NCI-H748 (cell line): ENCODE data around the gene WEE2.
"Not testable (repeated sequence)": the region's sequence is repeated elsewhere in the genome, so short reads cannot be mapped to it uniquely, and the experiment has no call there.

Experiments used
- DNase-seq: peaks from one replicate; lab custom pipeline; 2025; ENCODE audit not compliant: unreplicated experiment; lab: John Stamatoyannopoulos, UW

The WEE2 gene

DNA sequence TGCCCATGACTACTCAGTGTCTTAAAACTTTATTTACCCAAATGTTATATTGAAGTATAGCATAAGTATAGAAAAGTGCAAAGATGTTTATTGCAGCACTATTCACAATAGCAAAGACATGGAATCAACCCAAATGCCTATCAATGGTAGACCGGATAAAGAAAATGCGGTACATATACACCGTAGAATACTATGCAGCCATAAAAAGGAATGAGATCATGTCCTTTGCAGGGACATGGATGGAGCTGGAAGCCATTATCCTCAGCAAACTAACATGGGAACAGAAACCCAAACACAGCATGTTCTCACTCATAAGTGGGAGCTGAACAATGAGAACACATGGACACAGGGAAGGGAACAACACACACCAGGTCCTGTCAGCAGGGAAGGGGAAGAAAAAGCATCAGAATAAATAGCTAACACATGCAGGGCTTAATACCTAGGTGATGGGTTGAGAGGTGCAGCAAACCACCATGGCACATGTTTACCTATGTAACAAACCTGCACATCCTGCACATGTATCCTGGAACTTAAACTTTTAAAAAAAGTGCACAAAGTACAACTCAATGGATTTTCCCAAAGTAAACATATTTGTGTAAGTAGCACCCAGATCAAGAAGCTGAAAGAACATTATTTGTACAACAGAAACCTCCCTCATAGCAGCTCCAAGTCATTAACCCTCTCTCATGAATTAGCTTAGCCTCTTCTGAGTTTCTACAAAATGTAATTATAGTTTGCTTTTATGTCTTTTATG lies 18.9 kb upstream of the WEE2 start:
- DNase-seq: not testable (repeated sequence)

DNA sequence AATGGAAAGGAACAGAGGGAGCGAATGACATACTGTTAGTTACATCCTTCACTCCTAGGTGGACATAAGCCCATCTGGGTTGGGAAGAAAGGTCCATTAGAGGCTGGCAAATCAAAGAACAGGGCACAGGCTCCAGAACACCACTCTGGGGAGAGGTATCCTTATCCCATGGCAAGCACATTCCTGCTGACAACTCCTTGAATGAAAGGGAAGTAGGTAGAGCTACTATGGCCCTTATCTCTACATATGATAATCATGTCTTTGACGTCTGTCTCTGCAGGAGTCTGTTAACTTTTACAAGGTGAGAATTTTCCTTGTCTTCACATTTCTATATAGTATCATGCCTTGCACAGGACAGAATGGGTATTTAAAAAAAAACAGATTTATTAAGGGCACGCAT lies 16.6 kb upstream of the WEE2 start:
- no peak for DNase-seq

DNA sequence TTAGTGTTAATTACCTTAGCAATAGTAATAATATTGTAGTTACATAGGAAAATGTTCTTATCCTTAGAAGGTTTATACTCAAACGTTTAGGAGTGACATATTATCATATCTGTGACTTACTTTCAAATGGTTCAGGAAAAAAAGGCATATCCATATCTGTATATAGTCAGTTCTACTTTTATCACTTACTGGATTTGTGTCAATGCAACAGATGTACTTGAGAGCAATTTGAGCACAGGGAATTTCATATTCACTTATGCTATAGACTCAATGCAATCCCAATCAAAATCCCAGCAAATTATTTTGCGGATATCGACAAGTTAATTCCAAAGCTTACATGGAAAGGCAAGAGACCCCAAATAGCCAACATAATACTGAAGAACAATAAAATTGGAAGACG lies 16.2 kb upstream of the WEE2 start:
- no peak for DNase-seq

DNA sequence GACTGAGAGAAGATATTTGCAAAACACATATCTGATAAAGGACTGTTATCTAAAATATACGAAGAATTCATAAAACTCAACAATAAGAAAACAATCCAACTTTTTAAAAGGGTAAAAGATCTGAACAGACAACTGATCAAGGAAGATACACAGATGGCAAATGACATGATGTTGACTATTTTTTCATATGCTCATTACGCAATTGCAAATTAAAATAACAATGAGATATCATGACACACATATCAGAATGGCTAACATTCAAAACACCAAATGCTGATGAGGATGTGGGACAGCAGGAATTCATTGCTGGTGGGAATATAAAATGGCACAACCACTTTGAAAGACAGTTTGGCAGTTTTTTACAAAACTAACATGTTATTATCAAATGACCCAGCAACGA lies 15.1 kb upstream of the WEE2 start:
- no peak for DNase-seq

DNA sequence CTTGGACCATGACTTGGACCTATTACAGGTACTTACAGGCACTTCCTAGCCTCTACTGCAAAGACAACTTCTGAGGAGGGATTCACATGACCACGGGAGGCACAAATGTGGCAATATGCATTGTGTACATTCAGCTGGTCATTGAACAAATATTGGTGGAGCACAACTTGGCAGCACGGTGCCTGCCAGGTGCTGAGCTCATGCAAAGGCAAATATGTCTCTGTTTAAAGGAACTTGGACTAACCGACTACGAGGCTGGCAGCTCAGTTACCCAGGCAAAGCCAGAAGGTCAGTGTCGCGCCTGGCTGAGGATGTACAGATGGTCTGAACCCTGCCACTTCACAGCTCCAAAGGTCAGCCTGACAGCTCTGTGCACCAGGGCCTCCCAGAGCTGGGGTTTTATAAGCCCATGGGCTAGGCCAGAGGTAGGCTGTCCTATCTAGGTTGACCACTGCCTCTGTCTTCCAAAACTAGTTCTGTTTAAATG lies 12.3 kb upstream of the WEE2 start:
- DNase-seq: peak; percentile 80

DNA sequence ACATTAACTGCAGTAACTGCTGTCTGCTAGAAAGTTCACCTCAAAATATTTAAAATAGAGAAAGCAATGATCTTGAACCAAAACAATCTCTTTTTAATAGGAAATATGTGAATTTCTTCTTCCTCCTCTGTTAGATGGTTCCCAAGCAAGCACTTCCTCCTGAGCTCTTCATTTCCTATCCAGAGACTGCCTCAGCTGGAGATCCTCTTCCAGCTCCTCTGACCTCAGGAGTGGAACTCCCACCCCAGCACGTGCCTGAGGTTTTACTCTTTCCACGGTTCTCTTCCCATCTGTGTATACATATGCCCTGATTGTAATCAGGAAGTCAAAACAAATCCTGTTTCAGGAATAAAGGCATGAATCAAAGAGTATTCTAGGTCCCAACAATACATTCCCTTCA lies 11.8 kb upstream of the WEE2 start:
- no peak for DNase-seq

DNA sequence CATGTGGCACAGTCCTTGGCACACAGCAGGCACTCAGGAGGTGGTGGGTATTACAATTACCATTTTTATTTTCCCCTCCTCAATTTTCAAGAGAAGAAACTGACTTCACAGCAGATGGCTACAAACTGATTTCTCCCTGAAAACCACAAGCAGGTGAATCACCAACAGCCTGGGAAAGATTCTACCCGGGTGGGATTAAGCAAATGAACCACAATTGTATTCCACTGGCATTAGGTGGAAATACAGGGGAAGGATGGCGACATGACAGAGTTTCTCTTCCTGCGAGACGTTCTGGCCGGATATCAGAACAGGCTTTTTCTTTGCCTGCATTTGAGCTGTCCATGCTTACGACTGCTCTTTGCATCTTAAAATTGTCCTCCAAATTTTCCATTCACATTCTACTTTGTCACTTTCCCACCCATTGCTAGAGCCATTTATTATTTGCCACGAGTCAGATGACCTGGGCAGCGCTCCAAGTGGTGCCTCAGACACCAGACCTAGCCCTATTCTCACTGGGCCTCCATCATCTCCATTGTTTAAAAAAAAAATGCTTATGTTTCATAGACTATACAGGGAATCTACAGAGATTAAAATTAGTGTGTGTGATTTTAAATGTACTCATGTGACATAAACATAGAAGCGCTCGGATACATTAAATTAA lies 10.8 kb upstream of the WEE2 start:
- no peak for DNase-seq

DNA sequence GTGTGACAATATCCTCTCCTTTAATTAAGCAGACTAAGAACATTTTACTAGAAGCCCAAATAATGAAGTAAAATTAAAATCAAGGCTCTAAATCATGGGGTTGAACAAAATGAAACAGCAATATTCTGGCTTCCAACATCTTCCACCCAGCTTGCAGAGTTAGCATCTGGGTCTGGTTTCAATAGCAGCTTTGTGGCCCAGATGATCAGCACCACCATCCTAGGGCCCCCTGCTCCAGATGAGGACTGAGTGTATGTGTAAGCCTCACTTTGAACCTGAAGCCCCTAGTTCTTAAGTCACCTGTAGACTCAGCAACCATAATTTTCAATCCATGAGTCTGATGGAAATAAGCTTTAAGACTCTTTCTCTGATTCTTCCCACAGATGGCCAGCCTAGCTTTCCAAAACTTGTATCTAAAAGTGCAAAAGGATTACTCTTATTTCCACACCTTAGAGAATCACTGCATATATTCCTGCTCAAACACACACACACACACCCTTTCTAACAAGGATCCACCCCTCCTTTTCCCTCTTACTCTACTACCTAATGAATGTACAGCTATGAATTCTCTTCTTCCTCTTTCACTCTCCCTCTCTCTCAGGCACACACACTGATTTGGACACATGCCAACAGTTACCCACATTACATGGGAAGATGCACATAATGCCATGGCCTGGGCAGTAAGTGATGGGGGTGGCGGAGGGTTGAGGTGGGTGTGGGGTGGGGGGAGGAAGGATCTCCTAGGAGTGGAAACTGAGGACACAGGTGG lies 9.7 kb upstream of the WEE2 start:
- DNase-seq: peak; percentile 55

DNA sequence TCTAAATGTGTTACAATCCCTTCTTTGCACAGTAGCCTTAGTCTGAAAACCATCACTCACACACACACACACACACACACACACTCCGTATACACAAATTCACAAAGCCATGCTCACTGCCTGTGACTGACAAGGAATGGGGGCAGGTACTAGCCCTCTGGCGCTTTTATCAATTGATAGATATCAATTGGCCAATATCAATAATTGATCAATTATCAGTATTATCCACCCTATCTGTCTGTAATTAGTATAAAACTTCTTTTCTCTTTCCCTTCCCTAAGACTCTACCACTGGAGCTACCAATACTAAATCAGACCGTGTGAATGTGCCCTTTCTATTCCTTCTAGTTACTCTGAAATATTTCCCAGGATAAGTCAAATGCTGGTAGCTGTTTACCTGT lies 8.3 kb upstream of the WEE2 start:
- DNase-seq: peak; percentile 20

DNA sequence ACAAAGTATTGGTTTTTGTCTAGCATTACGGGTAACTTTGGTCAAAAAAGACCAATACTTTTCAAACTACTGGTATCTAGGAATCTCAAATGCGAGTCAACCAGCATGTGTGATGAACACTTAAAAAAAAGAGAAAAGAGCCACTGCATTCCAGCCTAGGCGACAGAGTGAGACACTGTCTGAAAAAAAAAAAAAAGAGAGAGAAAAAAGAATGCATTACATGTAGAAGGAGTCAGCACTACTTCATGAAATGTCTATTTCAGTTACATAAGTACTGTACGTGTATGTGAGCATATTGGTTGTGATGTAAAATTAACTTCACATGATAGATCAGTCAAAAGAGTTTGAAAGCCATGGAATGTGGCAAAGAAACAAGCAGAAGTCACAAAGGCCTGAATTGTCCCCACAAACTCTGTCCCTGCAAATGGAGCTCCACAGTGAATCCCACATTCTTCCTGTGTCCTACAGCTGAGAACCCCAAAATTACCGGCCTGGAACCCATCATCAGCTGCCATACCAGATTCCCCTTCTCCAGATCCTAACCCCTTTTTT lies 7.8 kb upstream of the WEE2 start:
- DNase-seq: no peak

DNA sequence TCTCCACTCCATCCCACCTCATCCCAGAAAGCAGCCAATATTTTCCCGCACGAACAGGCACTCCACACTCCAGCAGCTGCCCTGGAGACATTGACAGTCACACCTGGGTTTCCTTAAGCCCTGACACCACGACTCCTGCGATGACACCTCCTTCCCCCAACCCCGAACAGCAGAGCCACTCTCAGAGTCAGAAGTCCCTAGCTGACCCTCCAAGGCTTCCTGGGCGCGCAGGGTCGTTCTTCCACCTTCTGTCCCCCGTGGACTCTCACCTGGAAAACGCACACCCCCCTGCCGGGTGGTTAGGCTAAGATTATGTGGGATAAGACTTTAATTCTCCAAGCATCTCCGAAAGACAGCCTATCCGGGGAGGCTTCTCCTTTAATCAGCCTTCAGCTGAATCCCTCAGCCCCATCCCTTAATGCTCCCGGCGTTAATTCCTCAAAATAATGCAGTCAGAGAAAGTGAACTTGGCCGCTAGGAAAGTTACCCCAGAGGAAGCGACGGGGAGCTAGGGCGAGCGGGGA lies 7.2 kb upstream of the WEE2 start:
- DNase-seq: peak; percentile 39

DNA sequence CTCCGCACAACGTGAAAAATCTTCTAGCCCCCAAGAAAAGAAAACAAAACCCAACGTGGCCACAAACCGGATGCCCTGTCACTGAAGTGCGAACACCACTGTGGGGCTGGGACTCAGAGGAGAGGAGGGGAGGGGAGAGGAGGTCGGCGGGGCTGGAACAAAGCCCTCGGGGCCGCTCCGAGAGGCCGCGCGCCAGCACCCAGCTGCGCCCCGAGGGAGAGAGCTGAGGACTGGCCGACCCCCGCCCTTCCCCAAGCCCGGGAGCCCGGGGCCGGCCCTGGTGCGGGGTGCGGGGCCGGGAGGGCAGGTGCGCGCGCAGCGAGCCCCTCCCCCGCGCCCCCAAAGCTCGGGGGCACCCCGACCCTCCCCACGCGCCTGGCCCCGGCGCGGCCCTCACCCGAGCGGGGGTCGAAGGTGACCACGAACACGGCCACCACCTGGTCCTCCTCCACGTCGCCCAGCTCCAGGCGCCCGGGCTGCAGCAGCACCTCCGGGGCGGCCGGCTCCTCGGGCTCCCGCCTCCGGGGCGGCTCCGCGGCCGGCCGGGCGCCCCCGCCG lies 6.6 kb upstream of the WEE2 start:
- DNase-seq: peak; percentile 73

DNA sequence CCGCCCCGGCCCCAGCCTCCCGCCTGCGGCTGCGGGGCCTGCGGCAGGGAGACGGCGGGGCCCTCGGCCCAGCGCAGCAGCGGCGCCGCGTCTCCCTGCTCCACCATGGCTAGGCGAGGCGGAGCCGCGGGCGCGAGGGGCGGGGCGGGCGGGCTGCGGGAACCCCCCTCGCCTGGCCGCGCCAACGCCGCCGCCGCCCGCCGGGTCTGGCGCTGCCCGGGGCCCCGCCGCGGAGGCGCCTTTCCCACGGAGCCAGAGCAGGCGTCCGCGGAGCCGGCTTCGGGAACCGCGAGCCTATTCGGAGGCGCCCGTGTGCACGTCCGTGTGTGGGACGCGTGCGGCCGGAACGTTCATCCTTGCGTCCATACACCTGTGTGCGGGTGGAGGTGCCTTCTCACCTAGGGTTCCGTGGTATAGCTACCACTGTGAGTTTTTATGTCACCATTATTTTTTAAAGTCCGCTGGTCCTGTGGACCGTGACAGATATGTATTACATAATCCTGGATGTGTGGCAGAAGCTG lies 6.0 kb upstream of the WEE2 start, which contains the start of gene DENND11:
DENND11 (minus strand) TSS at position 120 of the 521 bp plus-strand sequence; CDS start at position 107, 13 bp downstream.
- DNase-seq: peak; percentile 80

DNA sequence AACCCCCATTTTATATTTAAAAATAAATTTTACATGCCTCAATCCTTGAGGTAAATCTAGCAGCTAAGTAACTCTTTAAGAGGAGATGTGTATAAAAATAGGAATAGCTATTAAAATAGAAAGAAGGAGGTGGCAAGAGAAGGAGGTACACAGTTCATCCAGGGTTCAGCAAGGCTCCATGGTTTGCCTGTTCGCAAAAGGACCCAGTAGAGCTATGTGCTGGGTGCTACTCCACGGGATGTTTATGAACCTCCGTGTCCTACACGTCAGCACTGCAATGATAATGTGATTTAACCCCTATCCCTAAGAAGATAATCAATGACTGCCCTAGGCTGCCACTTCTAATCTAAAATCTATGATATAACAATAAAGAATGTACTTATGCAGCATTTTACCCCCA lies 5.3 kb upstream of the WEE2 start:
- DNase-seq: no peak

DNA sequence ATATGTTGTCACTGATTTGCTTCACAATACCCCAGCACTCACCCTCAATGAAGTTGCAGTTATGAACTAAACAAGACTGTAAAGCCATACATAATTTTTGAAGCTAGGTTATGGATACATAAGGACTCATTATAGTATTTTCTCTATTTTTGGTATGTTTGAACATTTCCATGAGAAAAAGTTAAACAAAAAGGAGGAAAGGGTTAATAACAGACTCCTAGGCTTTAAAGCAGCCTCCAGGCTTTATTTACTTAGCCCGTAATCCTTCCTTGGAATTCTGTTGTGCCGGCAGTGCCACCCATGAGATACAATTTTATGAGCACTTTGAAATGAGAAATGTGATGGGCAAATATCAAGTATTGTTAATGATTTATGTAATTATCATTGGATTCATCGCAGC lies 4.0 kb upstream of the WEE2 start:
- DNase-seq: no peak

DNA sequence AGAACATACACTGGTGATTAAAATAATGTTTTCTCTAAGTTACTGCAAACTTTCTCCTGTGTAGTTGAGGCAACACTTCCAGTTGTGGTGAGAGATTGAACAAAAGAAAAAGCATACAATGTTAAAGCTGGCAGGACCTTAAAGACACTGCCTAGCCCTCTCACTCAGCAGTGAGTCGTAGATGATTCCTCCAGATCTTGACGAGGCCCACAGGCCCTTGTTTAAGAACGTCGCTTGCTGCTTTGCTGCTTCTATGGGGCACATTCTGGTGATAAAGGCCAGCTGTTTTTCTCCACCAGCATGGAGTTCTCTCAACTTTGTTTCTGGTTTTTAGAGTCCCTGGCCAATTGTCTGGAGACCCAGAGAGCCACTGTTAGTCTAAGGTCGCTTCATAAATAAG lies 3.4 kb upstream of the WEE2 start:
- no peak for DNase-seq

DNA sequence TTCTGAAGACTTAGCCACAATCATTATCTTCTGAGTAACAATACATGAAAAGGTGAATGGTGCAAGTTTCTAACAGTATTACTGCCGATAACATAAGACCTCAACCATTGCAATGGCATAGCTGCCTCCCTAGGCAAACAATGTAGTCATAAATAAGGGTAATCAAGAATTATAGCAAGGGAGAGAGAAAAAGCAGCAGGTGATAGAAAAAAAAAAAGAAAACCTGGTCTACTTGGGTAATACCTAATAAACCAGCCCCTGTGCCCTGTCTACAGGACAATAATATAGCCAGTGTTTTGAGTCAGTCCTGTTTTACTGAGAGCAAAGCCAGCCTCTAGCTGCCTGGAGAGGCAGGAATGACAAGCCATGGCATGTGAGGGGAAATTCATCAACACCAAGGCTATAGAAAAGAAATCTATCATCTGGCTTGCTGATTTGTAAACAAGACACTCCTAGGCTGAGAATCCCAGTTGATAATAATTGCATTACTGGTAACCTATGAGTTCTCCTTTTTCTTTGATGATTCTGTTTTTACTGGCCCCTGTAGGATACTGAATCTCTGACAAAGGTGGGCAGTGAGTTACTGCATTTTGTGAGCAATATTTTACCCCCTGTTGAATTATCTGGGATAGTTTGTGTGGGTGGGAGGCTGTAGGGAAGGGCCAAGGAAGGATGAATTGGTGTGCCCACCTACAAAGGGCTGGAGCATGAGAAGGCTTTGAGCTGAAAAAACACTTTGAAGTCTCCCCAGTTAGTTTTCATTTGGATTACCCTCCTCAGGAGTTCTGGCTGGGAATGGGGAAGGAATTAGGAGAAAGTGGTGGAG lies 1.7 kb upstream of the WEE2 start:
- peak; percentile 85 for DNase-seq

DNA sequence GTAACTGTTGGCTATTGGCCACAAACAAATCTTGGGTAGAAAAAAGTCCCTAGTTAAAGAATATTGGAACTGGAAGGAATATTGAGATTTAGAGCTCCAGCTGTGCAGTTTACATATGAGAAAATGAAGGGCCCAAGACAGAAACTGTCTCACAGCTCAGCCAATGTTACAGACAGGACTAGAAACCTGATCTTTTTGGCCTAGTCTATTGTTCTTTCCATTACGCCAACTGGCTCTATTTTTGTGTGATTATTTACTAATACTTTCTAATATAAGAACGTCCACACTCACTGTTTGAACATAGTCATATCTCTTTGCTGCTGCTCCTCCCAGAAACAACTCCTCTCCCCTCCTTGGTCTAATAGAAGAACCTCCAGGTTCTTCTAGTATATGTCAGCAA lies 1.2 kb downstream of the WEE2 start:
- peak; percentile 35 for DNase-seq

DNA sequence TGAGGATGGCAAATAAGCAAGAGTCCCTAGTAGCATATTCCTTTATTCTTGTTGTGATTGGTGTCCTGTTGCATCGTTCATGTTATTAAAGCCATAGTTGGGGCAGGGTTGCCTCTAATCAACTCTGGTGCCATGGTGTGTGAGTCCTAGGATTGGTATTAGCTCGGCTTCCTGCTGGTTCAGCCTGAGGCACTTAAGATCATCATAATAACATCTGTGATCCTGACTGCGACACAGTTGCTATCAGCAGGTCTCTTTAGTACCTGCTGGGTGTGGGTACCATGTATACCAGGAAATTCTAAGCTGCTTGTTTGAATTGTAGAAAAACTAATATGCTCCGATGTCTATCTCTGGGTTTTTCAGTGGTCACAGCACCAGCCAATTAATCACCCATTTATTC lies 1.6 kb downstream of the WEE2 start:
- peak; percentile 87 for DNase-seq

DNA sequence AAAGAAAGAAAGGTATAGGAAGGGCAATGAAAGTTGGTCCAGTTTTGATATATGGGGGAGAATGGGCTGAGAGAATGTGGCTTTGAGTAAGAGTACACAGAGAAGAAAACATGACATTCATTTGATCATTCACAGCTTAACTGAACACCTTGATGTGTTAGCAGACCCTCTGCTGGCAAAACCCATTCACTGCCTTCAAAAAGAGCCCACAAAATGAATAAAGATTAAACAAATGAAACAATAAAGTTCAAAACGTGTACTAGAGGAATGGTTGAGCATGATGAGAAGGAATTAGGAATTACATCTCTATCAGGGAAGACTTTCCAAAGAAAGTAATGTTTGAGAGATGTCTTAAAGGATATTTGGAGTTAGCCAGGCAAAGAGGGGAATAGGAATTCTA lies 2.1 kb downstream of the WEE2 start:
- DNase-seq: peak; percentile 39
